GM12865 (cell line): ENCODE results near the gene NUTF2.
"Not testable (repeated sequence)": the region's sequence is repeated elsewhere in the genome, so short reads cannot be mapped to it uniquely, and the experiment has no call there.

Experiments
- DNase-seq: peaks from one replicate; pipeline ENCODE4 v3.0.0; 2010; ENCODE audit warnings: low read depth
- H3K4me3 ChIP-seq: 2 replicates; pipeline ENCODE4 v1.5.1; 2011; ENCODE audit warnings: mild to moderate bottlenecking, low read depth, low read length, control low read depth
- TF ChIP-seq, protein P1 (sequence below): IDR thresholded peaks from 2 replicates; pipeline ENCODE4 v1.5.1; 2011; ENCODE audit warnings: low read length, control low read depth, low read depth, inconsistent platforms; ENCODE audit not compliant: insufficient read depth; ENCODE audit errors: missing control alignments

The NUTF2 gene

DNA sequence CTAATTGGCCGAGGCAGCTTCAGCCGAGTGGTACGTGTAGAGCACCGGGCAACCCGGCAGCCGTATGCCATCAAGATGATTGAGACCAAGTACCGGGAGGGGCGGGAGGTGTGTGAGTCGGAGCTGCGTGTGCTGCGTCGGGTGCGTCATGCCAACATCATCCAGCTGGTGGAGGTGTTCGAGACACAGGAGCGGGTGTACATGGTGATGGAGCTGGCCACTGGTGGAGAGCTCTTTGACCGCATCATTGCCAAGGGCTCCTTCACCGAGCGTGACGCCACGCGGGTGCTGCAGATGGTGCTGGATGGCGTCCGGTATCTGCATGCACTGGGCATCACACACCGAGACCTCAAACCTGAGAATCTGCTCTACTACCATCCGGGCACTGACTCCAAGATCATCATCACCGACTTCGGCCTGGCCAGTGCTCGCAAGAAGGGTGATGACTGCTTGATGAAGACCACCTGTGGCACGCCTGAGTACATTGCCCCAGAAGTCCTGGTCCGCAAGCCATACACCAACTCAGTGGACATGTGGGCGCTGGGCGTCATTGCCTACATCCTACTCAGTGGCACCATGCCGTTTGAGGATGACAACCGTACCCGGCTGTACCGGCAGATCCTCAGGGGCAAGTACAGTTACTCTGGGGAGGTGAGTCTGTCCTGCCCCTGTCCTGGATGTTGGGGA, 62.5 kb downstream of the NUTF2 start:
- no peak for DNase-seq
- TF ChIP-seq, protein P1, sequence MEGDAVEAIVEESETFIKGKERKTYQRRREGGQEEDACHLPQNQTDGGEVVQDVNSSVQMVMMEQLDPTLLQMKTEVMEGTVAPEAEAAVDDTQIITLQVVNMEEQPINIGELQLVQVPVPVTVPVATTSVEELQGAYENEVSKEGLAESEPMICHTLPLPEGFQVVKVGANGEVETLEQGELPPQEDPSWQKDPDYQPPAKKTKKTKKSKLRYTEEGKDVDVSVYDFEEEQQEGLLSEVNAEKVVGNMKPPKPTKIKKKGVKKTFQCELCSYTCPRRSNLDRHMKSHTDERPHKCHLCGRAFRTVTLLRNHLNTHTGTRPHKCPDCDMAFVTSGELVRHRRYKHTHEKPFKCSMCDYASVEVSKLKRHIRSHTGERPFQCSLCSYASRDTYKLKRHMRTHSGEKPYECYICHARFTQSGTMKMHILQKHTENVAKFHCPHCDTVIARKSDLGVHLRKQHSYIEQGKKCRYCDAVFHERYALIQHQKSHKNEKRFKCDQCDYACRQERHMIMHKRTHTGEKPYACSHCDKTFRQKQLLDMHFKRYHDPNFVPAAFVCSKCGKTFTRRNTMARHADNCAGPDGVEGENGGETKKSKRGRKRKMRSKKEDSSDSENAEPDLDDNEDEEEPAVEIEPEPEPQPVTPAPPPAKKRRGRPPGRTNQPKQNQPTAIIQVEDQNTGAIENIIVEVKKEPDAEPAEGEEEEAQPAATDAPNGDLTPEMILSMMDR, result no peak
- no peak overlapping the region for H3K4me3 ChIP-seq

DNA sequence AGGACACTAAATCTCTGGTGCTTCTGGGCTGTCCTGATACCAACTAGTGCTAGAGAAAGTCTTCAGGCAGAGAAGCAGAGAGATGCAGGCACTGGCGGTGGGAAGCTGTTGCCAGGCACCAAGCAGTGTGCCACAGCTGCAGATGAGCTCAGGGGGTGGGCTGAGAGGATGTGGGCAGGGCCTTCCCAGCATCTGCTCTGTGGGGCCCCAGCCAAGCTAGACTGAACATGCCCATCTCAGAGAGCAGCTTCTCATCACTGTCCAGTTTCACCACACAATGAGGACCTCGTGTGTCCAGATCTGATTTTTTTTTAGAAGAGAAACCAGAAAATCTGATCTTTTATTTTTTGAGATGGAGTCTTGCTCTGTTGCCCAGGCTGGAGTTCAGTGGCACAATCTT, 63.4 kb downstream of the NUTF2 start:
- TF ChIP-seq, protein P1, result no peak
- peak; percentile 52 for DNase-seq
- H3K4me3 ChIP-seq, result no peak overlapping the region

GRCh38 chr16:67914758-67915495, 68.2 kb downstream of the NUTF2 start:
- TF ChIP-seq, protein P1, result no peak
- H3K4me3 ChIP-seq, result no peak overlapping the region

GRCh38 chr16:67915496-67915769, 68.7 kb downstream of the NUTF2 start:
- DNase-seq, H3K4me3 ChIP-seq: not testable (repeated sequence)

More at GRCh38 chr16:67914758-67915495, 68.2 kb downstream of the NUTF2 start:
- DNase-seq, result no peak

DNA sequence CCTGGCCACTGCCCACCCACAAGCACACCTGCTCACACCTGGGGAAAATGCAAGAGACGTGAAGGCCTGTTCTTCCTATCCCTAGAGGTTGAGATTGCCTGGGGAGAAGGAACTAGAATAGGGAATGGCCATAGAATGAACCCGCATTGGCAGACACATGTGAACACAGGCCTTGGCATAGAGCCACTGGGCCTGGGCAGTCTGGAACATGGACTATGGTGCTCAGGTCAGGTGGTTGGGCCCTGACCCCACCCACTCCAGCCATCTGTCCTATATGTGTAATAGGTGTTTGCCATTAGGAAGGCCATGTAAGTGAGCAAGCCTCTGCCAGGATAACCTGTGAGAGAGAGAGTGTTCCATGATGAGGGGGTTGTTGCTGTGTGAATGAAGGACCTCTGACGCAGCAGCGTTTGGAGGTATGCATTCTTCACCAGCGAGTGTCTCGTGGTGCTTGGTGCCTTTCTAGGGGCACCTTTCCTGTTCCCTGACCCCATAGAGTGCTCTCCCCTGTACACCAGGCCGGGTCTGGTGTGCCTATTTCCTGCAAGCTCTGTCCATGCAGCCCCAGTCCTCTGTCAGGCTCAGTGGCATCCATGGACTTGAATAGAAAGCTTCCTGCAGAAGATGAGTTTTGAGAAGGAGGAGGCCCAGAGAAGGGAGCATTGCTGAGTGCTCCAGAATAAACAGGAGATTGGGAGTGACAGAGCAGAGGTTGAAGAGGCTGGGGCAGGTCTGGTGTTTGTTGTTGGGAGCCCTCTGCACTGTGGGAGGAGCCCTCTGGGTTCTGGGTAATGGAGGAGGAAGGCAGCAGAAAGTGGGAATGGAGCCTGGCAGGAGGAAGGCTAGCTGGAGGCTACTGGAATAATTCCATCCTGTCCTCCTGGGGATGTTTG, 69.3 kb downstream of the NUTF2 start:
- H3K4me3 ChIP-seq, result no peak overlapping the region
- TF ChIP-seq, protein P1, result no peak
- no peak for DNase-seq

- H3K4me3 ChIP-seq, result no peak overlapping the region
- DNase-seq, result no peak
- TF ChIP-seq, protein P1, result no peak
These were observed 70.6 kb downstream of the NUTF2 start for GRCh38 chr16:67917140-67917851.
